ENCODE measurements around the gene SH3GLB2. TPM values are rescaled to one million over a fixed set of nuclear protein-coding genes. Genes with fewer than 3 reads are reported as not detected.

Gene SH3GLB2
- total and polyA plus RNA-seq, 2 of the 8 experiments (the other 6 are each of a cell fraction or from before 2014, with no cell fraction given) = 52.7 to 79.9 TPM

DNA sequence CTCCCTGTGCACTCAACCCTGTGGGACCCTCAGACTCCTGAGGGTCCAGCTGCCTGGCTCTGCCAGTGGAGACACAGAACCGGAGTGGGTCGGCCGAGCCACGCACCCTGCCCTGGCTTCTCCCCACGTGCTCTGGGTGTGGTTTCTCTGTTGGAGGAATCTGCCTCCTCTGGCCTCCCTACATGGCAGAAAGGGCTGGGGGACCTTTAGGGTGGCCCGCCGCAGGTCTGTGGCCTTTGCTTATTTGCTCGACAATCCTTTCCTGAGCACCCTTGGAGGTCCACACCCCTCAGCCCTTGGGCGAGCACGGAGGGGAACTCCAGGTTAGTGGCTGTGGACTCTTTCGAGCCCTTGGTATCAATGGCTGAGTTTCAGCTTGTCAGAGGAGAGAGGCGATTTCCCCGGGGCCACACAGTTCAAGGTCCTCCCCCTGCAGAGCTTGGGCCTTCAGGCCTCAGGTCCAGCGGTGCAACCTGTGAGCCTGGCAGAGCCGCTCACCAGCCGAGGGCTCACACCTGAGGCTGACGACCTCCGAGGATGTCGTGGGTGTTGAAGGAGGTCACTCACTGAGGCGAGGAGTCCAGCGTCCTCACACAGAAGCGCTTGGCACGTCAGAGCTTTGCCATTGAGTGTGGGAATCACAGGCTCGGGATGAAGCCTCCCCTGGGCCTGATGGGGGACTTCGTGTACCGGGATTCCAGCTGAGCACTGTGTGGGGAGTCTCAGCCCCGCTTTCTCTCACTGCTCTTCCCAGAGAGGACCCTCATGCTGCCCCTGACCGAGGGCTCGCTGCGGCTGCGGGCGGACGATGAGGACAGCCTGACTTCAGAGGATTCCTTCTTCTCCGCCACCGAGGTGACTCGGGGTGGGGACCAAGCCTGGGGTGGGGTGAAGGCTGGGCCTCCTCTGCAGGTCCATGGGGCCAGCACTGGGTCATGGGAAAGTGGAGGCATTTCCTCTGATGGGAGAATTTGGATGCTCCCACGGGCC lies 32.0 kb upstream of the SH3GLB2 start:
- no peak overlapping the region for H4K8ac ChIP-seq (ENCODE audit: extremely low read depth, insufficient read depth, low read length)
- no peak overlapping the region for H2AFZ ChIP-seq (ENCODE audit: low read length)
- ChIA-PET POLR2A (ENCODE audit: partially characterized antibody) (no interaction called here), CTCF (ENCODE audit: partially characterized antibody) (interaction anchor here (0.6 to 1.7 kb wide), 2 partner anchors 38 to 1303 kb away, joined by 3 read pairs; no protein-coding TSS in a partner anchor)
- no peaks in the 10 kb centered on the region for H3K27me3 ChIP-seq (replicated peaks in 1 of 4; ENCODE audit: control insufficient read depth in 3 of 4, extremely low read depth in 1 of 4, insufficient read depth in 3 of 4, low read length in 3 of 4)
- no peak overlapping the region for H2BK15ac ChIP-seq (ENCODE audit: low read length)
- no peak overlapping the region for H3K14ac ChIP-seq (ENCODE audit: insufficient read length)
- no peak overlapping the region for H3K4me2 ChIP-seq (ENCODE audit: insufficient read depth in 1 of 2, low read depth in 2 of 2, low read length in 2 of 2)
- H3K4ac ChIP-seq (replicated peaks; ENCODE audit: insufficient read length, low read depth, low read length) = no peak overlapping the region
- H3K36me3 ChIP-seq (ENCODE audit: control insufficient read depth in 2 of 4, insufficient read depth in 4 of 4, low read length in 3 of 4) = peaks cover 2 to 26% (median 18%) of the 10 kb centered on the region in 4 experiments
- no peak overlapping the region for H2BK20ac ChIP-seq (ENCODE audit: low read length)
- no peak for DNase-seq (ENCODE audit: low read depth in 1 of 2, low spot score in 2 of 2)
- H3K79me2 ChIP-seq (ENCODE audit: control insufficient read depth in 1 of 2, insufficient read depth in 2 of 2, low read length in 2 of 2) = no peaks in the 10 kb centered on the region
- no peaks in the 10 kb centered on the region for H3K4me1 ChIP-seq (replicated peaks in 1 of 4; ENCODE audit: control insufficient read depth in 3 of 4, insufficient read depth in 4 of 4, low read length in 3 of 4)
- FAIRE-seq = no peak
- H3K23ac ChIP-seq (ENCODE audit: insufficient read length) = no peak overlapping the region
- H3K56ac ChIP-seq (replicated peaks; ENCODE audit: insufficient read length, low read depth, low read length) = no peak overlapping the region
- H3K79me1 ChIP-seq (ENCODE audit: low read depth, low read length) = no peaks in the 10 kb centered on the region
- H3K27ac ChIP-seq (ENCODE audit: low read depth, low read length) = no peak overlapping the region
- no peak overlapping the region for H3K18ac ChIP-seq (ENCODE audit: extremely low read depth, low read length)
- H3K4me3 ChIP-seq (ENCODE audit: extremely low read depth in 1 of 4, insufficient read depth in 2 of 4, low read depth in 3 of 4, low read length in 4 of 4) = no peak overlapping the region
- no peaks in the 10 kb centered on the region for H3K23me2 ChIP-seq (ENCODE audit: low read depth, low read length)
- H4K91ac ChIP-seq (replicated peaks; ENCODE audit: insufficient read length, low read length) = no peak overlapping the region
- H4K5ac ChIP-seq (ENCODE audit: insufficient read length, low read depth, low read length) = no peak overlapping the region
- no peak overlapping the region for H2AK5ac ChIP-seq (ENCODE audit: low read depth, low read length)
- no peak overlapping the region for H2BK120ac ChIP-seq (replicated peaks; ENCODE audit: low read depth, low read length)
- H3K9me3 ChIP-seq (ENCODE audit: insufficient read depth in 2 of 2, low read depth in 1 of 2, low read length in 1 of 2) = no peaks in the 10 kb centered on the region
- H4K20me1 ChIP-seq (replicated peaks in 1 of 2; ENCODE audit: control insufficient read depth in 1 of 2, insufficient read depth in 2 of 2, low read length in 2 of 2) = no peaks in the 10 kb centered on the region
- H2BK5ac ChIP-seq (ENCODE audit: low read depth, low read length) = no peak overlapping the region
- H2BK12ac ChIP-seq (ENCODE audit: low read depth, low read length) = no peak overlapping the region
- WGBS, 2 experiments (ENCODE audit: extremely low coverage in 1 of 2, insufficient coverage in 1 of 2, insufficient read length in 1 of 2, insufficient replicate concordance in 2 of 2, low coverage in 1 of 2, low lambda C conversion rate in 2 of 2, missing lambda C conversion rate in 1 of 2) = 94% methylated on average over 36 of the region's 37 CpGs; no CpG with 5 or more reads in 1 of the 2 experiments
- TF ChIP-seq HDAC6 (IDR thresholded peaks at IDR 0.05; ENCODE audit: low read depth, low read length) (no peak), SP1 (IDR thresholded peaks at IDR 0.05; ENCODE audit: low read depth, low read length) (no peak), BCL11A (IDR thresholded peaks at IDR 0.05; ENCODE audit: low read depth in 2 of 2, low read length in 2 of 2) (no peak)
- H3K9ac ChIP-seq (replicated peaks in 1 of 4; ENCODE audit: extremely low read depth in 1 of 4, low read depth in 3 of 4, low read length in 3 of 4) = no peak overlapping the region
